Choroid plexus epithelial cell (primary cell): ENCODE data around the gene TBPL1.
"Not testable (repeated sequence)": the region's sequence is repeated elsewhere in the genome, so short reads cannot be mapped to it uniquely, and the experiment has no call there.

Source experiments
- DNase-seq: peaks from one replicate; pipeline ENCODE4 v3.0.0-alpha.2; 2010; ENCODE audit warnings: low read depth
- H3K4me3 ChIP-seq: 2 replicates; pipeline ENCODE4 v1.5.1; 2011; ENCODE audit warnings: low read depth, mild to moderate bottlenecking, control low read depth, low read length, moderate library complexity
- CTCF ChIP-seq: conservative IDR thresholded peaks from 2 replicates; pipeline ENCODE4 v1.5.1; 2011; ENCODE audit warnings: low read depth, mild to moderate bottlenecking, control low read depth, inconsistent platforms, low read length, moderate library complexity

The TBPL1 gene

DNA sequence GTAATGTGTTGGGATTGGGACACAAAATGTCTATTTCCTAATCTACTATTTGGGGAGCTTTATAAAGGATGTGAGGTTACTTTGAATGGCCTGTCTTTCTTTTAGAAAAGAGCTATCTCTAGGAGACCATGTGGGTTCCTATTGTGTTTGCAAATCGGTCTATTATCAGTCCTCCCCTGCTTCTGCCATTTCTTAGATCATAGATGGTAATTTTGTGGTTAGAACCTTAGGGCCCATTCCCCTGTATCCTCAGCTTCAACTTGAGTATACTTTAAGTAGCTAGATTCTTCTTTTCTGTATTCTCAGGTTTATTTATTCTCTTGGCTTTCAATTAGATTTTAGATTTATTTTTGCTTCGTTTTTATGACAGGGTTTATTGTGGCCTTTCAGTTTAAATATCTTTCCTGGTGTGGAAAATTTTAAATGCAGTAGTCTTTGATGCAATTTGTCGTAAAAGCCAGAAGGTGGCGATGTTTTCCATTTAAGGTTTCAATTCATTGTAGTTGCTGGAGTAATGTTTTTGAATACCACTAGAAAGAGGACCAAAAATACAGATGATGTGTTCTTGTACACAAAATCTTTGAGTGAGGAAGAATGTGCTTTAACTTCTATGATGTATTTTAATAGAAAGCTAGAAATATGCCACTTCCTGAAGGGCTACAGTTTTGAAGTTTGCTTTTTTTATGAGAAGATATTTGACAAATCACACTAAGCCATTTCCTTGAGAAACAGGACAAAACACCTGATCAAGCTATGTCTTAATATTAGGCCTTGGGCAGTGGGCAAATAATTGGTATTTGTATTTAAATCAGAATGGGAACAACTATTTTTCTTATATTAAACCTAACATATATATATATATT lies 20.3 kb downstream of the TBPL1 start:
- peak; percentile 61 for TF ChIP-seq CTCF
- peak; percentile 82 for DNase-seq
- H3K4me3 ChIP-seq: no peak overlapping the region

DNA sequence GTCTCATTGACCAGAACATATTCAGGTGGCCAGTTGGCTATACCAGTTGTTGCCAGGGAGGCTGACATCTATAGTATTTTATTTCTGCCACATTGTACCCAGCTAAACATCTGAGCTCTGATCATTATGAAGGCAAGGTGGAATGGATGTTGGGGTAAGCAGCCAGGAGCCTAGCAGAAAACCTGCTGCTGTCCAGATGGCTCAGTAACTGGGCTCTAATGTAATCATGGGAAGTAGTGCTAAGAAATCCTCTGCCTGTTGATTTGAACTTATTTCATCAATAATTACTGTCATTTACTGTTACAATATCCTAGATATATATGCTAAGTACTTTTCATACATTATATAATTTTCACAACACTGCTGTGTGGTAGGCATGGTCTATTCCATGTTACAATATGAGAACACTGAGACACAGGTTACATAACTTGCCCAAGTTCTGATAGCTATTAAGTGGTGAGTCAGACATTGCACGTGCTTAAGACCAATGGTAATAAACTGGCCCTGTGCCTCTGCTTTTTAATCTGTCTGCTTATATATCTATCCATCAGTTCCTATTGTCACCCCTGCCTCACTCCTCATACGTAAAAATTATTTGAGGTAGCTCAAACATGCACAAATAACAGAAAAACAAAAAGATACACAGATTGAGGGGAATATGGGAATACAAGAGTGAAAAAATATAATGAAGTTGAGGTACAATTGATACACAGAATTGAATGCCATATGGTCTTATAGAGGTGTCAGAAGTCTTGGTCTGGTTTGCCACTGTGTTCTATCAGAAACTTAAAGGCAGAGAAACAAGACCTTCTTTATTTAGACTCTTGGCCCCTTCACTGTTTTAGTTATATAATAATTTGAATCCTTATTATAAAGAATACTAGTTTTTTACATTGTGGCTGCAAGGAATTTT lies 25.2 kb downstream of the TBPL1 start:
- TF ChIP-seq CTCF: no peak
- DNase-seq: peak; percentile 86
- no peak overlapping the region for H3K4me3 ChIP-seq

GRCh38 chr6:133978896-133979240 lies 25.8 kb downstream of the TBPL1 start:
- TF ChIP-seq CTCF: no peak
- H3K4me3 ChIP-seq: no peak overlapping the region
- DNase-seq: no peak

DNA sequence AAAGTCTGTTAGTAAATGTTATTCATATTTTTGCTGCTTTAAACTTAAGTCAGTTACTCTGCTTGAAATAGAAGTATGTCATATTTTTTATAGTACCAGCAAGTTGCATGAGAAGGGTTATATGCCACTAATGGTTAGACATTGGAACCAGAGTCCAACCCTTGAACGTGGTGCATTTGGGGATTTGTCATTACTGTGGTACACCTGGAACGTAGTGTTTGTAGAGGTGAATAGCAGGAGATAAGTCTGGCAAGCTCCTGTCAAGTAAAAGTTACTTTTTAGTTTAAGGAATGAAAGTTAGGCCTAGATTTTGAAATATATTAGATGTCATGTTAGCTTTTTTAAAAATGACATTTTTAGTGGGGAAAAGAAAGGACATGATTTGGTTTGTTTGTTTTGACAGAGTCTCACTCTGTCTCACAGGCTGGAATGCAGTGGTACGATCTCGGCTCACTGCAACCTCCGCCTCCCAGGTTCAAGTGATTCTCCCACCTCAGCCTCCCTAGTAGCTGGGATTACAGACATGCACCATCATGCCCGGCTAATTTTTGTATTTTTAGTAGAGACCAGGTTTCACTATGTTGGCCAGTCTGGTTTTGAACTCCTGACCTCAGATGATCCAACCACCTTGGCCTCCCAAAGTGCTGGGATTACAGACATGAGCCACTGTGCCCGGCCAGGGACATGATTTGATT lies 26.4 kb downstream of the TBPL1 start:
- DNase-seq, H3K4me3 ChIP-seq: not testable (repeated sequence)

GRCh38 chr6:133980168-133980567 lies 27.1 kb downstream of the TBPL1 start:
- H3K4me3 ChIP-seq: no peak overlapping the region
- no peak for TF ChIP-seq CTCF
- DNase-seq: no peak

DNA sequence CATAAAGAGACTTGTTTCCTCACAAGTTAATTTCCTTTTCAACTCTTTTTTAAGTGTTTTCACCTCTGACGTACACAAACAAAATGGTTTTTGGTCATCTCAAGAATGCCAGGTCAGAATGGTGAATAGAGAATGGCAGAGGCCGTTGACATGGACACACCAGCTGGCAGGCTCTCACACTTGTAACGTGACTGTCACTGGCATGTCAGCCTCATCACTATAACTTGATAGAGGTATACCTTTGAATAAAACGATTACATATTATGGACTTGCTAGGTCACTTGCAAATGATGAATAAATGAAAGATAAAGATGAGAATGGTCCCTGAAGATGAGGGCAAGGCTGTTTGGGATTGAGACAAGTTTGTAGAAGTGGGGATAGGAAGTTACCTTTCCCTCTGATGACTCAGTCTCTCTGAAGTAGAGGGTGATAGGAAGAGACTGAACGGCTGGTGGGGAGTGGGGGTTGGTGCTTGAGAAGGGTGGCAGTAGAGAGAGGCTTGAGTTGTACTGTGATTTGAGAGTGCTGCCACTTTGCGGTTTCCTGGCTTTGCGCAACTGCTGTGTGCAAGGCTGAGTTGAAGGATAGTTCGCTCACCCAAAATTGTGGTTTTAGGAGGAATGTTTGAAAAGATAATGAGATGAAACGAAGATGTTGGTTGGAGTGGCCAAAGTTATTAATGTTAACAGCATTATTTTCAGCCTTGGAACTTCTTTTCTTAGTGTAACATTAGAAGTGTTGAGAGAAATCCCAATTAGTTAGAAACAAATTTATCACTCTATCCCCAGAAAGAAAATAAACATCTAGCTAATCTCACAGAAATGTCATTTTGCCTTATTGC lies 30.3 kb downstream of the TBPL1 start:
- TF ChIP-seq CTCF: peak; percentile 23
- no peak overlapping the region for H3K4me3 ChIP-seq
- DNase-seq: peak; percentile 86
